ENCODE data around the gene CCR7. TPM values are rescaled to one million over a fixed set of nuclear protein-coding genes. Genes with fewer than 3 reads are reported as not detected.
A peak's percentile ranks its signal among the peaks of the same experiment; 100 is the strongest.

The CCR7 gene
- total and polyA plus RNA-seq, 2 of the 13 experiments (the other 11 are each of a cell fraction or from before 2014, with no cell fraction given) = 0.04 to 0.53 TPM

DNA sequence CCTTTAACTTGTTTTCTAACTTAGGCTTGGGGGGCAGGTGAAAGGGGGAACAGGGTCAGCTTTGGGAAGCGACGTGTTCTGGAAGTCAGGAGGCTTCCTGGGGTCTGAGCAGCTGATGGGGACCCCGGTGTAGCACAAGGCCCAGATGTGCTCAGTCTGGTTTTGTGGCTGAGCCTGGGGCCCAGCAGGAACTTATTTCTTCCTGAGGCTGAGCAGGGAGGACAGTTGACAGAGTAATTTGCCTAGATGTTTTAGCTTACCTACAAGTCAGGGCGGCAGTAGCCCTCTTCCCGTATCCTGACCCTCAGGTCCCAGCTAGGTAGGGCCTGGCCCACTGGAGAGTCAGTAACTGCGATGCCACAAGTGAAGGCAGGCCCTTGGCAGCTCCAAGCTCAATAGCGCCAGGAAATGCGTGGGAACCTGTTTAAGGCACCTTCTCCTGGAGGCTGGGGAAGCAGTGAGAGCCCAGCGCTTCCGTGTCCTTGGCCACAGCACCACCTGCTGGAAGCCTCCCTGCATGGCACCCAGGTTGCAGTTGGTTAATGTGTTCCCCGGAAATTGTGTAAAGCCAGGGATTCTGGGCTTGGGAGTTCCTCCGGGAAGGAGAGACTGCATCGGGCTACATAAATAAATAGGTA is 5.2 kb downstream of the CCR7 start (continued):
- TF ChIP-seq ZNF784 (CRISPR knock-in tag; IDR thresholded peaks at IDR 0.05; ENCODE audit: borderline replicate concordance) = 0 out of 2 replicates have a peak, but pooled peaks have one; percentile 60
- 0 out of 2 replicates have a peak, but pooled peaks have one; percentile 53 for TF ChIP-seq ZNF280D (CRISPR knock-in tag; IDR thresholded peaks at IDR 0.05)
- peak; percentile 63; the same call in 1 of the 2 replicates for TF ChIP-seq FOXK1 (CRISPR knock-in tag; IDR thresholded peaks at IDR 0.05; ENCODE audit: borderline replicate concordance, low read depth)
- peak; percentile 36; the same call in 1 of the 2 replicates for TF ChIP-seq ZC3H4 (CRISPR knock-in tag; IDR thresholded peaks at IDR 0.05; ENCODE audit: borderline replicate concordance)
- TF ChIP-seq BORCS8-MEF2B (CRISPR knock-in tag; IDR thresholded peaks at IDR 0.05) = peak; percentile 93
- TF ChIP-seq ATF7-NPFF (CRISPR knock-in tag; IDR thresholded peaks at IDR 0.05; ENCODE audit: low read depth) = peak; percentile 59; the same call in 1 of the 2 replicates
- TF ChIP-seq RORA (CRISPR knock-in tag; IDR thresholded peaks at IDR 0.05) = no peak
- TF ChIP-seq, protein P1, sequence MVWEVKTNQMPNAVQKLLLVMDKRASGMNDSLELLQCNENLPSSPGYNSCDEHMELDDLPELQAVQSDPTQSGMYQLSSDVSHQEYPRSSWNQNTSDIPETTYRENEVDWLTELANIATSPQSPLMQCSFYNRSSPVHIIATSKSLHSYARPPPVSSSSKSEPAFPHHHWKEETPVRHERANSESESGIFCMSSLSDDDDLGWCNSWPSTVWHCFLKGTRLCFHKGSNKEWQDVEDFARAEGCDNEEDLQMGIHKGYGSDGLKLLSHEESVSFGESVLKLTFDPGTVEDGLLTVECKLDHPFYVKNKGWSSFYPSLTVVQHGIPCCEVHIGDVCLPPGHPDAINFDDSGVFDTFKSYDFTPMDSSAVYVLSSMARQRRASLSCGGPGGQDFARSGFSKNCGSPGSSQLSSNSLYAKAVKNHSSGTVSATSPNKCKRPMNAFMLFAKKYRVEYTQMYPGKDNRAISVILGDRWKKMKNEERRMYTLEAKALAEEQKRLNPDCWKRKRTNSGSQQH (CRISPR knock-in tag; IDR thresholded peaks at IDR 0.05; ENCODE audit: low read depth) = no peak
- no peak for TF ChIP-seq IRX3 (CRISPR knock-in tag; IDR thresholded peaks at IDR 0.05; ENCODE audit: borderline replicate concordance, low read depth)
- peak; percentile 91 for TF ChIP-seq CEBPG (CRISPR knock-in tag; IDR thresholded peaks at IDR 0.05)
- peak; percentile 1; the same call in 1 of the 2 replicates for TF ChIP-seq JUND (CRISPR knock-in tag; IDR thresholded peaks at IDR 0.05)
- TF ChIP-seq SNRNP70 (IDR thresholded peaks at IDR 0.05; ENCODE audit: low read depth, low read length) = no peak
- peak; percentile 76; the same call in 1 of the 2 replicates for TF ChIP-seq ZKSCAN8 (CRISPR knock-in tag; IDR thresholded peaks at IDR 0.05; ENCODE audit: borderline replicate concordance)
- peak; percentile 92; the same call in 1 of the 2 replicates for TF ChIP-seq ZNF614 (CRISPR knock-in tag; IDR thresholded peaks at IDR 0.05; ENCODE audit: borderline replicate concordance)
- 0 out of 2 replicates have a peak, but pooled peaks have one; percentile 44 for TF ChIP-seq TP53 (CRISPR knock-in tag; conservative IDR thresholded peaks at IDR 0.05)
- peak; percentile 22; the same call in 1 of the 2 replicates for TF ChIP-seq MEIS2 (CRISPR knock-in tag; IDR thresholded peaks at IDR 0.05)
- TF ChIP-seq SAFB2 (CRISPR knock-in tag; IDR thresholded peaks at IDR 0.05; ENCODE audit: borderline replicate concordance, low read depth) = peak; percentile 81
- TF ChIP-seq ZEB1 (IDR thresholded peaks at IDR 0.05; ENCODE audit: insufficient replicate concordance, low read depth) = peak; percentile 52
- peak; percentile 57; the same call in 1 of the 2 replicates for TF ChIP-seq FOXO1 (CRISPR knock-in tag; IDR thresholded peaks at IDR 0.05)
- TF ChIP-seq ZBTB7B (CRISPR knock-in tag; IDR thresholded peaks at IDR 0.05) = peak; percentile 45; the same call in 1 of the 2 replicates
- TF ChIP-seq ARID3A (IDR thresholded peaks at IDR 0.05; ENCODE audit: low read depth, low read length) = 0 out of 2 replicates have a peak, but pooled peaks have one; percentile 54
- TF ChIP-seq PLRG1 (conservative IDR thresholded peaks at IDR 0.05) = no peak
- peak; percentile 60 for TF ChIP-seq ZNF607 (CRISPR knock-in tag; IDR thresholded peaks at IDR 0.05; ENCODE audit: borderline replicate concordance)
